GM12878 (cell line): Measurements from ENCODE around the gene USPL1. TPM values are rescaled to one million over a fixed set of nuclear protein-coding genes. Genes with fewer than 3 reads are reported as not detected.

Experiments
- ATAC-seq: fragments of 200-7000 bp; cut with Tn5 transposase; 3 replicates; pipeline ENCODE4 v1.9.1; 2020; ENCODE audit warnings: mild to moderate bottlenecking, moderate library complexity
- BruUV-seq: library from RNA; stranded (reverse); fragments of 400-500 nt; replicated peaks from 2 replicates; lab custom pipeline; 2021; lab: Mats Ljungman, UMichigan
- CTCF ChIA-PET: fragments of 300-600 bp; sonication (Branson Sonifier 250); formaldehyde crosslinking; extraction: SDS; loops from one replicate; lab custom pipeline; 2021; ENCODE audit warnings: inconsistent platforms; lab: Yijun Ruan, JAX
- POLR2A ChIA-PET: fragments of 350-600 bp; formaldehyde crosslinking; extraction: SDS; loops from one replicate; lab custom pipeline; 2021; ENCODE audit warnings: inconsistent platforms; lab: Charles Lee
- RAD21 ChIA-PET: fragments of 300-600 bp; sonication (Branson Sonifier 250); formaldehyde crosslinking; loops from one replicate; lab custom pipeline; 2023; ENCODE audit warnings: antibody characterized with exemption; ENCODE audit not compliant: unreplicated experiment; lab: Charles Lee
- SMC1A ChIA-PET: fragments of 300-600 bp; sonication (Branson Sonifier 250); formaldehyde crosslinking; loops from one replicate; lab custom pipeline; 2023; ENCODE audit not compliant: unreplicated experiment, uncharacterized antibody; lab: Charles Lee
- DNase-seq: peaks from one replicate; pipeline ENCODE4 v3.0.0-alpha.2; 2011; ENCODE audit warnings: low read depth, low spot score
- FAIRE-seq: peaks from 3 replicates; lab custom pipeline; 2011; peaks lifted over from hg19 to GRCh38; lab: Jason Lieb, UNC
- H2AFZ ChIP-seq: 2 replicates; pipeline ENCODE4 v1.6.0; 2011; ENCODE audit warnings: low read depth, low read length, control low read depth; ENCODE audit not compliant: control insufficient read depth
- H3K27ac ChIP-seq: 2 replicates; pipeline ENCODE4 v1.5.1; 2011; ENCODE audit warnings: control low read depth; ENCODE audit not compliant: control insufficient read depth, insufficient read depth
- H3K27me3 ChIP-seq, 2 experiments: replicated peaks in 1 of 2; 2 replicates each; pipeline versions ENCODE4 v1.6.0 to v1.6.1; 2011; ENCODE audit warnings: low read length in 1 of 2; ENCODE audit not compliant: control insufficient read depth in 2 of 2, insufficient read depth in 2 of 2
- H3K36me3 ChIP-seq, 2 experiments: 2 replicates each; pipeline ENCODE4 v1.5.1; 2011; ENCODE audit warnings: low read length in 1 of 2; ENCODE audit not compliant: control insufficient read depth in 2 of 2, insufficient read depth in 2 of 2
- H3K4me1 ChIP-seq: 2 replicates; pipeline ENCODE4 v1.6.1; 2011; ENCODE audit warnings: mild to moderate bottlenecking, low read length, moderate library complexity, mixed read lengths; ENCODE audit not compliant: control insufficient read depth, insufficient read depth
- H3K4me2 ChIP-seq: 2 replicates; pipeline ENCODE4 v1.6.0; 2011; ENCODE audit warnings: control low read depth; ENCODE audit not compliant: control insufficient read depth, insufficient read depth
- H3K4me3 ChIP-seq: fragments of 200-600 bp; sonication (generic); 2 replicates; pipeline ENCODE4 v1.5.1; 2016
- H3K79me2 ChIP-seq: 2 replicates; pipeline ENCODE4 v1.6.0; 2011; ENCODE audit warnings: low read length; ENCODE audit not compliant: control insufficient read depth, insufficient read depth
- H3K9ac ChIP-seq: 2 replicates; pipeline ENCODE4 v1.8.0; 2011; ENCODE audit warnings: low read length, control low read depth, mixed read lengths; ENCODE audit not compliant: control insufficient read depth, insufficient read depth
- H3K9me3 ChIP-seq: replicated peaks from 3 replicates; pipeline ENCODE4 v1.5.1; 2011; ENCODE audit warnings: mild to moderate bottlenecking, low read length; ENCODE audit not compliant: control insufficient read depth, insufficient read depth
- H4K20me1 ChIP-seq: 2 replicates; pipeline ENCODE4 v1.6.0; 2011; ENCODE audit not compliant: control insufficient read depth, insufficient read depth
- BACH1 ChIP-seq: fragments of 450-650 bp; IDR thresholded peaks from 2 replicates; pipeline ENCODE4 v1.6.1; 2017; ENCODE audit warnings: mild to moderate bottlenecking, borderline replicate concordance
- BCL11A ChIP-seq: IDR thresholded peaks from 2 replicates; pipeline ENCODE4 v1.6.1; 2011; ENCODE audit warnings: low read depth, low read length
- EZH2 ChIP-seq: IDR thresholded peaks from 2 replicates; pipeline ENCODE4 v1.6.1; 2012; ENCODE audit warnings: low read depth, mild to moderate bottlenecking, control low read depth, inconsistent platforms, low read length, borderline replicate concordance; ENCODE audit not compliant: control insufficient read depth
- HCFC1 ChIP-seq: fragments of 150-350 bp; IDR thresholded peaks from 2 replicates; pipeline ENCODE4 v1.6.1; 2014; ENCODE audit warnings: low read length
- IKZF1 ChIP-seq: fragments of 450-650 bp; conservative IDR thresholded peaks from 2 replicates; pipeline ENCODE4 v1.6.1; 2017; ENCODE audit warnings: antibody characterized with exemption, mild to moderate bottlenecking
- IKZF2 ChIP-seq, 2 experiments: fragments of 450-650 bp; IDR thresholded peaks; 2 replicates each; pipeline ENCODE4 v1.6.1; 2017; ENCODE audit warnings: mild to moderate bottlenecking in 2 of 2, moderate library complexity in 2 of 2
- KLF5 ChIP-seq: fragments of 450-650 bp; IDR thresholded peaks from 2 replicates; pipeline ENCODE4 v1.6.1; 2014; ENCODE audit warnings: mild to moderate bottlenecking; ENCODE audit not compliant: partially characterized antibody
- NRF1 ChIP-seq: conservative IDR thresholded peaks from 2 replicates; pipeline ENCODE4 v1.6.1; 2011; ENCODE audit warnings: mild to moderate bottlenecking, low read depth, low read length, improper control_type of control experiment
- POLR2A ChIP-seq: IDR thresholded peaks from 2 replicates; pipeline ENCODE4 v1.6.1; 2011; ENCODE audit warnings: low read depth, mild to moderate bottlenecking, low read length
- RCOR1 ChIP-seq: conservative IDR thresholded peaks from 2 replicates; pipeline ENCODE4 v1.6.1; 2012; ENCODE audit warnings: low read depth, low read length, improper control_type of control experiment
- STAT3 ChIP-seq: IDR thresholded peaks from 2 replicates; pipeline ENCODE4 v1.6.1; 2011; ENCODE audit warnings: low read depth, low read length, improper control_type of control experiment
- ZBTB11 ChIP-seq: fragments of 450-650 bp; formaldehyde crosslinking; IDR thresholded peaks from 2 replicates; pipeline ENCODE4 v1.5.0; 2022; ENCODE audit warnings: mild to moderate bottlenecking, missing genetic modification characterization
- ZNF217 ChIP-seq: fragments of 450-650 bp; IDR thresholded peaks from 2 replicates; pipeline ENCODE4 v1.6.1; 2017; ENCODE audit warnings: antibody characterized with exemption, mild to moderate bottlenecking
- ZNF592 ChIP-seq: fragments of 450-650 bp; IDR thresholded peaks from 2 replicates; pipeline ENCODE4 v1.6.1; 2017; ENCODE audit warnings: mild to moderate bottlenecking, moderate library complexity
- WGBS: methylation state at CpG from one replicate; pipeline ENCODE4 v1.1.6; 2016; ENCODE audit warnings: low lambda C conversion rate; ENCODE audit not compliant: insufficient replicate concordance, insufficient coverage; ENCODE audit errors: missing lambda C conversion rate; 5-methylcytosine and 5-hydroxymethylcytosine counted together
- in situ Hi-C: fragments of 300-500 bp; cut with MboI; formaldehyde crosslinking; loops from 9 replicates; pipeline ENCODE4 v1.14.3; 2018; ENCODE audit warnings: mixed read lengths
- intact Hi-C: fragments of 100-400 bp; cut with micrococcal nuclease; formaldehyde crosslinking; loops from one replicate; pipeline ENCODE4 v1.14.2; 2022; ENCODE audit not compliant: unreplicated experiment
- polyA plus RNA-seq, 11 experiments: library from polyadenylated mRNA; depleted of rRNA in 4 of 11; unstranded in 6 of 11; stranded (reverse) in 5 of 11; fragments of >200 nt; fragmentation: Nextera tagmentation in 4 of 11; fragmentation: Illumina TruSeq in 1 of 11; extraction: Ambion mirVana in 4 of 11; extraction: Trizol in 1 of 11; gene quantifications; 1 replicate in 1 of 11; 2 replicates in 10 of 11; pipeline versions ENCODE4 v1.2.1 to v1.2.3, GENCODE V29; 2011 to 2016; ENCODE audit warnings: inconsistent platforms in 2 of 11, missing spikeins in 2 of 11, low read depth in 1 of 11
- total RNA-seq, 4 experiments: library from RNA; depleted of rRNA in 3 of 4; stranded (reverse); fragments of >200 nt in 3 of 4; fragmentation: Illumina TruSeq in 1 of 4; extraction: Trizol in 1 of 4; gene quantifications; 2 replicates each; pipeline versions ENCODE4 v1.2.1 to v1.2.3, GENCODE V29; 2013 to 2021

The USPL1 gene
- total and polyA plus RNA-seq, 10 of the 15 experiments (the other 5 are each of a cell fraction or from before 2014, with no cell fraction given) = 7.9 to 23.2 (median 15.8) TPM

GRCh38 chr13:30690282-30691188, 72.8 kb downstream of the USPL1 start:
- peak; percentile 81 for ATAC-seq
- TF ChIP-seq RCOR1 (no peak), HCFC1 (no peak), BCL11A (no peak), IKZF2 (IDR thresholded peaks at IDR 0.05) (0 out of 4 replicates have a peak, but pooled peaks of 1 of the 2 experiments have one; percentile 11), IKZF1 (peak; percentile 42; the same call in 1 of the 2 replicates), POLR2A (no peak), ZBTB11 (CRISPR knock-in tag) (no peak), EZH2 (no peak), KLF5 (no peak), ZNF217 (no peak), STAT3 (no peak), BACH1 (no peak), ZNF592 (no peak), NRF1 (no peak)

More at GRCh38 chr13:30690282-30691188, 72.8 kb downstream of the USPL1 start:
- H3K9me3 ChIP-seq = no peaks in the 10 kb centered on the region
- BruUV-seq = no TSS peak
- no peak overlapping the region for H3K9ac ChIP-seq
- no peaks in the 10 kb centered on the region for H3K36me3 ChIP-seq
- DNase-seq (no peak), FAIRE-seq (no peak)
- in situ Hi-C loops = no loop called here
- RAD21 ChIA-PET = no interaction called here
- no peaks in the 10 kb centered on the region for H3K4me1 ChIP-seq
- H3K27ac ChIP-seq = no peak overlapping the region
- WGBS = 11% methylated on average over 20 of the region's 21 CpGs
- peak overlapping the region; percentile 39; the same call in 1 of the 2 replicates for H3K4me2 ChIP-seq
- H4K20me1 ChIP-seq = no peaks in the 10 kb centered on the region
- POLR2A ChIA-PET = interaction anchor here (0.6 kb wide), 1 partner anchor 389 kb away, joined by 5 read pairs; no protein-coding TSS in a partner anchor
- H3K27me3 ChIP-seq = 0 out of 4 replicates have a peak, but pooled peaks cover 0 to 2% of the 10 kb centered on the region in 2 experiments
- intact Hi-C loops = no loop called here
- SMC1A ChIA-PET = interaction anchor here (0.5 to 2.2 kb wide), 3 partner anchors 8 to 117 kb away, joined by 3 to 7 read pairs (median 5); no protein-coding TSS in a partner anchor
- no peaks in the 10 kb centered on the region for H3K79me2 ChIP-seq
- CTCF ChIA-PET = no interaction called here
- H3K4me3 ChIP-seq = no peak overlapping the region
- no peak overlapping the region for H2AFZ ChIP-seq
